GM19023 (cell line): ENCODE results near the gene NAT14.

Experiments
- ATAC-seq: cut with Tn5 transposase; IDR thresholded peaks from one replicate; pipeline ENCODE4 v1.9.1; 2021; ENCODE audit warnings: mild to moderate bottlenecking, moderate library complexity; ENCODE audit not compliant: unreplicated experiment

The NAT14 gene

GRCh38 chr19:55467236-55468053 is 17.5 kb upstream of the NAT14 start:
- ATAC-seq, result peak; percentile 80

- peak; percentile 10 for ATAC-seq
Observed at GRCh38 chr19:55468054-55468393, 17.0 kb upstream of the NAT14 start.

- no peak for ATAC-seq
Observed at GRCh38 chr19:55471266-55471665, 13.7 kb upstream of the NAT14 start.

- ATAC-seq, result no peak
Observed at GRCh38 chr19:55472463-55472862, 12.5 kb upstream of the NAT14 start.

GRCh38 chr19:55473225-55474012 is 11.6 kb upstream of the NAT14 start:
- no peak for ATAC-seq

GRCh38 chr19:55474269-55475265 is 10.4 kb upstream of the NAT14 start:
- ATAC-seq, result no peak

- peak; percentile 89 for ATAC-seq
Observed at GRCh38 chr19:55476100-55476775, 8.8 kb upstream of the NAT14 start, which contains the start of gene ZNF628. TSS of gene ZNF628 (plus strand) at chr19:55476617. CDS start at chr19:55479911, 3,294 bp downstream.

- ATAC-seq, result no peak
Observed at GRCh38 chr19:55477905-55478304, 7.1 kb upstream of the NAT14 start.

GRCh38 chr19:55478364-55478763 is 6.6 kb upstream of the NAT14 start:
- no peak for ATAC-seq

- ATAC-seq, result no peak
Observed at GRCh38 chr19:55479045-55479444, 5.9 kb upstream of the NAT14 start.

- no peak for ATAC-seq
Observed at GRCh38 chr19:55479451-55480230, 5.3 kb upstream of the NAT14 start.

GRCh38 chr19:55481148-55481793 is 3.7 kb upstream of the NAT14 start:
- no peak for ATAC-seq

- ATAC-seq, result no peak
Observed at GRCh38 chr19:55481794-55482155, 3.2 kb upstream of the NAT14 start.

GRCh38 chr19:55482156-55482961 is 2.6 kb upstream of the NAT14 start:
- ATAC-seq, result no peak

GRCh38 chr19:55482967-55483705 is 1.9 kb upstream of the NAT14 start:
- no peak for ATAC-seq

- no peak for ATAC-seq
Observed at GRCh38 chr19:55483706-55484592, 1.0 kb upstream of the NAT14 start.
